CD4-positive, alpha-beta T cell treated with Interferon gamma for 1 hour (primary cell): ENCODE measurements around the gene GRM7.

Experiments
- DNase-seq: peaks from one replicate; pipeline ENCODE4 v3.0.0-alpha.2; 2020

Gene GRM7

DNA sequence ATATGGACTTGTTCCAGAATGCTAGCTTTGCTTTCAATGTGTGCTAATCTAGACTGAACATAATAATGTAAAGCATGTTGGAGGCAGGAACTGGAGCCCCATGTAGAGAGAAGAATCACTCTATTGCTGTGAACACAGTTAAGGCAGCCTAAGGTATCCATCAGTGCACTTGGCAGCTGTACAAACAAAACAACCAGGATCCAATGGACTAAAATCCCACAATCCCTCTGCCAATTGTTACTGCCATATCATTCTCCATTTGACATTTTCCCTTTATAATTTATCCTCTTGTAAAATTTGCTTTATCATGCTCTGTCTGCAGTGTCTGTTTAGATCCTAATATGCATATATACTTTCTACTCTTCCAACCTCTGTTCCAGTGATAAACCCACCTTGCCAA lies 883.9 kb downstream of the GRM7 start:
- no peak for DNase-seq

DNA sequence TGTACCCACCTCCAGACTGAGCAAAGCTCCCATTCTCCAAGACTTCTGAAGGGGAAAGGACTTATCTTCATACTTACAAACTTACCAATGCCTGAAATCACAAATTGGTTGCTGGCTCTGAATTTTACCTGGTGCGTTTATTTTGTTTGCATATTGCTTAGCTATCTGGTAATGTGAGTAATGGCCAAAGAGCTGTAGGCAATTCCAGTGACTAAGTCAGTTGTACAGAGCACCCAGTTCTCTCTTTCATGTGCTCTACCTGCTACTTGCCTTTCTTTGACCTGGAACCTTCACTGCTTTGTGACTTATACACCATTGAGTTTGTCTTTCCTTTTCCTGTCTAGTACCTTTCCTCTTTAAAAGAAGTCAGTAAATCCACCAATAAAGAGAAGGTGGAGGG lies 884.8 kb downstream of the GRM7 start:
- no peak for DNase-seq

DNA sequence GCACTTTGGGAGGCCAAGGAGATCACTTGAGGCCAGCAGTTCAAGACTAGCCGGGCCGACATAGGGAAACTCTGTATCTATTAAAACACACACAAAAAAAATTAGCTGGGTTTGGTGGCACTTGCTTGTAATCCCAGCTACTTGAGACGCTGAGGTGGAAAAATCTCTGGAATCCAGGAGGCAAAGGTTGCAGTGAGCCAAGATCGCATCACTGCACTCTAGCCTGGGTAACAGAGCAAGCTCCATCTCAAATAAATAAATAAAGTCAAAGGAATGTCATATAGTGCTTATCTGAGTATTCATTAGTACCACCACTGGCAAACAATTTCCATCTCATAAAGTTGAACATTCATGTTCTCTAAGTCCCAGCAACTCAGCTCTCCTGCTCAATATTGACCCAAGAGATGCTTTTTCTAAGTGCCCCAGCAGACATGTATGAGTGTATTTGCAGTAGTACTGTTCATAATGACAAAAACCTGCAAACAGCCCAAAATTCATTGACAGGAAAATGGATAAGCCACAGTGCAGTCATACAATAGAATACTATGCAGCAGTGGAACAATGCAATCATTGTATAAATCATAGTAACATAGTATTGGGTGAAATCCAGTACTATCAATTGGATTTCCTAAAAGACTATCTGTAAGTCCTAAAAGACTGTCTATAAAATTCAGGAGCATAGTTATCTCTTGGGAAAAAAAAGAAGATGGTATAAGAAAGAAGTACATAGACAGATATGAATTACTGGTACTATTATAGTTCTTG lies 889.2 kb downstream of the GRM7 start:
- DNase-seq, result no peak

DNA sequence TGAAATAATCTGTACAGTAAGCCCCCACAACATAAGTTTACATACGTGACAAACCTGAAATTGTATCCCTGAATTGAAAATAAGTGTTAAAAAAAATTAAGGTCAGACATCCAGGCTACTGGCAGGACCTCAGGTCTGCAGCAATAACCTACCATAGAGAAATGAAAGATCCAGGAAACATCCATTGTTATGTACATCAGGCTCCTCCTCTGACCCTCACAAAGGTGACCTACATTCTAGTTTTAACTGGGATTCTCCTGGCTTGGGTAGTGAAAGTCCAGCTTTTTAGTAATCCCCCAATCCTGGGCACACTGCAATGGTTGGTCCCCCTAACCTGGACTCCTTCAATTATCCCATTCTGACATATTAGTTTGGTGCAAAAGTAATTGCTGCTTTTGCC lies 891.1 kb downstream of the GRM7 start:
- DNase-seq, result no peak

DNA sequence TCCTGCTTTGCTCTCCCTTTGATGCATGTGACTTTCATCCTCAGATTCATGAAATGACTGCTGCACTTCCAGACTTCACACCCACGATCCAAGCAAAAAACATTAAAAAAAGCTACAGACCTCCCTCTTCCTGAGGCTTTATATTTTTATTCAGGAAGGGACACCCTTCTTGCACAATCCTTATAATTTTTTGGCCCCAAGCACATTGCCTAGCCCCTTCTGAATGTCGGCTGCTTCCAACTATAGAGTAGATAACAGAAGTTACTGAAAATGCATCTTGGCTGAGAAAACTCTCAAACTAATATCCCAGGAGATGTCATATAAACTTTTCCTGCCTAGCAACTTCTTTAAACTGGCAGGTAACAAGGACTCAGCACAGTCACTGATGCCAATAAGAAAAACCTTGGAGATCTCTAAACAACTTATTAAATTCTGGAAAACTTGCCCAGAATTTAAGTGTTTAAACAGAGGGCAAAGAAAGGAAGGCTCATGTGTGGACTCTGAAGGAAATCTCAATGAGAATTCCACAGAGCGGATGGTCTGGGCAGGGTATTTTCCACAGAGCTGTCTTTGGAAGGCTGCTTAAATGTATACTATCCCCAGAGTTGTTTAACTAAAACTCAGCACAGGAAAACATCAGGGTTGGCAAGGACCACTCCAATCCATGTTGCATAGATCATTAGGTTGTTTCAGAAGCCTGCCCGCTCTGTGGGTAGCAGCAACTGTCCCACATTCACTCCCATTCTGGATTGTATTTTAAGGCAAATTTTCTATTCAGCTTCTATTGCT lies 893.9 kb downstream of the GRM7 start:
- DNase-seq, result no peak

DNA sequence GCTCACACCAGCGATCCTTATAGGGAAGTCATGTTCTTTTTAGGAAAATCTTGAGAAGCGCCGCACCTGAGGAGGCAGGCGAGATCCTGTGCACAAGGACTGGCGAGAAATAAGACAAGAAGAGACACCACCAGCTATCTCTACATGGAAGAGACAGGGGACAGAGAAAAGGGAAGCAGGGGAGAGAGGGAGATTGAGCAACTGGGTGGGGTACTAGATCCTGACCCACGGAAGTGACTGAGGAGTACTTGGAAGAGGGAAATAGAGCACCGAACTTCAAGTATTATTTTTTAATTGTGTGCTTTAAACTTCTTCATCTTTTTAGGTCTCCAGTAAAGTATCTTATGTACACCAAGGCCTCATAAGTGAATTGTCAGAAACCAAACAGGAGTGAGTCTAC lies 898.7 kb downstream of the GRM7 start:
- DNase-seq, result peak; percentile 2

DNA sequence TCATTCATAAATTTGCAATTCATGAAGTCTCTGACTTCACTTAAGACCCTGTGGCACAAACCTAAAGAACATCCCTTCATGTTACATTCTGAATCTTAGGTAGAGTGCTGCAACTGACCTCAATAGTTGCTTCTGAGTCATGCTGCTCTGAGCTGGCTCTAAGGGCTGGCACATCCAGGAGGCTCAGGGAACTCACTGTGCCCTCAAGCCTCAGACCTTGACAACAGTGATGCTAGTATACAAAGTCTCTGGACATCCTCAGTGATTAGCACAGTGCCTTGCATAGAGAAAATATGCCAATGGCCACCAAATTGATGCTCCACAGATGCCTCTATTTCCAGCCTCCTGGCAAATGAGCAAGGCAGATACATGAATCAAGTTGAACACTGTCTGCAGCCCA lies 899.8 kb downstream of the GRM7 start:
- DNase-seq, result no peak

DNA sequence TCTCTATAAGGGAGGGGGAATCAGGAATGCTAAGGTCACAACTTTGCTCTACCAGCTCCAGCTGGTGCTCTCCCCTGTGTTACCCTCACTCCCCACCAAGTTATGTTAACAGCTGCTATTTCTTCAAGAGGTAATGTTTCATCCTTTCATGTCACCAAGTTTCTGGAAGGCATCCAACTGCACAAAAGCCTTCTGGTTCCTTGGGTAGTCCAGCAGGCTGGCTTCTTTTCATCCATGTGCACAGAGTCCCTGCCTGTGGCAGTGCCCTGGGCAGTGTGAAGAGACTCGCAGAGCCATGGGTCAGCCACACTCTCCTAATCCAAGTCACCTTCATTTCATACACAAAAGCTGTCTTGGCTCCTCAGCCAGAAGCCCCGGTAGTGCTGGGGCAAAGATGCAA lies 903.2 kb downstream of the GRM7 start:
- no peak for DNase-seq

DNA sequence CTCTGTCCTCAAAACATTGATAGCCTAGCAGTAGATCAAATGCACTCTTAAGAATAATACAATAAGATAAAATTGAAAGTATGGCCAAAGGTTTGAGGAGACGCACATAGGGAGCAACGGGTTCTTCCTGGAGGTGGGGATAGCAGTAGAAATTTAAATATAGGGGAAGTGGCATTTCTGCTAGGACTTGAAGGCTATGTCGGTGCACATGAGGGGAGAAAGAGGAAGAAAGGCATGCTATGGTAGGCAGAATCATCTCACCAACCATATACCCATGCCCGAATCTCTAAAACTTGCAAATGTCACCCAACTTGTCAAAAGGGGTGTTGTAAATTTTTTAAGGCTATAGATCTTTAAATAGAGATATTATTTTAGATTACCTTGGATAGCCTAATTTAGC lies 905.6 kb downstream of the GRM7 start:
- DNase-seq, result no peak

DNA sequence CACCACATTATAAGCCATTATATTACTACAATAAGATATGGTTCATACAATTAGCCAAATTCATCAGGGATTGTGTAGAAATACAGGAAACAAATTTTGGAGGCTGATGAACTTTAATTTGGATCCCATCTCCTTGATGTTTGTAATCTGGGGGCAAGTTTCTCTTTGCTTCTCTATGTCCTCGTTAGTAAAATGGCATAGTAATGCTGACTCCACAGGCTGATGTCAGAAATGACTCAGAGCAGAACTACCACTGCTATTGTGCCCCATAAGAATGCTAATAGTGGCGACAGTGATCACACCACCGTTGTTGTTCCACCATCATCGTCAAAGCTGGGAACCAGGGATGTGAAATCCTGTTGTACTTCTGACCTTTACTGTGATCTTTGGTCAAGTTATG lies 918.4 kb downstream of the GRM7 start:
- no peak for DNase-seq

DNA sequence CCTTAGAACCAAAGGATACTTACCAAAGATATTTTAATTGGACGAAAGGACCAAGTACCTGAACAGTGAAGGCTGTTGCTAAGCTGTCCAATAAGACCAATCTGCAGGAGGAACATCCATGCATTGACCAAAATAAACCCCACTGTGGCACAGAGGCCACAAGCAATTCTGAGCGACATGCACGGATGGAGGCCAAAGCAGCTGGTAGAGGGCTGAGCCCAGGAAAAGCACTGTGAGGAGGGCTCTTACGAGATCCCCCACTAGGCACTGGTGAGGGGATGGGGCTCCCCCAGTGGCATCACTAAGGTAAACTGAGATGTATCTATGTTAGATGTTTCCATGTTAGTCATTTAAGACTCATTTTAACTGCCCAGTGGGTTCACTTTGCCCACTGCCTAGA lies 920.5 kb downstream of the GRM7 start:
- DNase-seq, result no peak

DNA sequence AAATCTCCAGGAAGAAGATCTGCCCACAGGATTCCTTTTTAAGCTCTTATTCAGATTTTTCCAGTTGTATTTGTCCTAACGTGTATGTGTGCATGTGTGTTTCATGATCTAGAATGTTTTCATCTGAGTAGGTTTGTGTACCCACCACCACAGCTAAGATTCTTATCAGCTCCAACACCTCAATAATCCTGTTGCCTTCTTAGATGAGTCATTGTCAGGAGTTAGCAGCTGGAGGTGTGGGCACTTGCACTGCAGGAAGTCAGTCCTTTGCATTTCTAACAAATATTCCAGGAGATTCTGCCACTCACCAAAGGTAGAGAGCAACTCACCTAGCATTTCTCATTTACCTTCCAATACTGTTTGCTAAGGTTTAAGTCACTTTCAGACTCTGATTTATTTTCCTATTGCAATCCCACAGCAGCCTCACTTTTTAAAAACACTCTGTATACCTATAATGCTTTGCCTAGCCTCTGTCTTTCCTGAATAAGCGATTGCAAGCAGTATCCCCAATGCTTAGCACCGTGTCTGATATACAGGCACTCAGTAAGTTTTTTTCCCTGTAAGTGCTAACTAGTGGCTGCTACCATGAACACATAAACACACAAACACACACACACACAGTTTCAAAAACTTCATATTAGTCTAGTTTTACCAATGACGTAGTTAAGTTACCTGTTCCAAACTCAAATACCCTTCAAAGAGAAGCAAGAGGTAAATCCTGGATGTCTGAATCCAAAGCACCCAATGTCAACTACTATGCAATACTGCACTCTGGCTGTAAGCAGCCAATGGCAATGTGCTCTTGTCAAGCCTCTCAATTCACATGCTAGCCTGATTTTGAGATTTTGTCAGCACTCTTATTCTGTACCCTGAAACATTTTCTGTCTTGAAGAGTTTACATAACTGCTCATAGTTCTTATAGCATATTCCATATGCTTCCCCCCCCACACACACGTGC lies 927.2 kb downstream of the GRM7 start:
- DNase-seq, result no peak

DNA sequence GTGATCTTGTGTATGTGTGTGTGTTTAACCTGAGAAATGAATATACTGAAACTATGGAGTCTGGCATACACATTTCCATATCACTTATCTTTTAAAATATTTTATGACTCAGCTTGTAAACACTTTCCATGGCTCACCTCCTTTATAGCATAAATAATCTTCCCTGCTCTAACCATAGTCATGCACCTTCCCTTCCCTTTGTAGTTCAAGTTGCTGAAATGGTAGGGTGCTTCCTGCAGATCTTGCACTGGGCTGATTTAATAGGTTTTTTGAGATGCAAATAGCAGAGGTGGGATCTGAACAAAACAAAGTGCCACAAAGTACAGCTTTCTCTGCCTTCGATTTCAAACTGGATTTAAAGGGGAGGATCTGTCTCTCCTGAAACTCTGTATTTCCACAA lies 928.0 kb downstream of the GRM7 start:
- no peak for DNase-seq

DNA sequence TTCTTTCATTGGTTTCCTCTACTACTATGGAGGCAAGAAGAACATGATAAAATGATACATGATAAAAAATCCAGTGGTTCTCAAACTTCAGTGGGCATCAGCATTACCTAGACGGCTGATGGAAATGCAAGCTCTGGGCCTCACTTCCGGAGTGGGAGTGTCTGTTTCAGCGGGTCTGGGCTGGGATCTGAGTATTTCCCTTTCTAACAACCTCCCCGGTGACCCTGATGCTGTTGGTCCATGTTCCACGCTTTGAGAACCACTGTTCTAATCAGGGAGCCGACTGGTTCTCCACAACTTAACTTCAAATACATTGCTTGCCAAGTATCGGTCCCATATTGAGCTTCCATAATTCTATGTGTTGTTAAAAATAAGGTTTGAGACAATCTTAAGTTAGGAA lies 928.4 kb downstream of the GRM7 start:
- no peak for DNase-seq

DNA sequence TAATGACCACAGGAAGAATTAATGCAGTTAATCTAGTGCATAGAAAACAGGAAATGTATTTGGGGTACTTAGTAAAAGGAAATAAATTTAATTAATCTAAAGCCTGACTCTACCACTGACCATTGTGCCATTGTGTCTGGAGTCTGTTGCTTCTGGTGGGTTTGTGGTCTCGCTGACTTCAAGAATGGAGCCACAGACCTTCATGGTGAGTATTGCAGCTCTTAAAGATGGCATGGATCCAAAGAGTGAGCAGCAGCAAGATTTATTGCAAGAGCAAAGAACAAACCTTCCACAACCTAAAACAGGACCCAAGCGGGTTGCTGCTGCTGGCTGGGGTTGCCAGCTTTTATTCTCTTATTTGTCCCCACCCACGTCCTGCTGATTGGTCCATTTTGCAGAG lies 929.2 kb downstream of the GRM7 start:
- no peak for DNase-seq
